ENCODE measurements around the gene SLC1A6. TPM values are rescaled to one million over a fixed set of nuclear protein-coding genes. Genes with fewer than 3 reads are reported as not detected.

The SLC1A6 gene
- total RNA-seq, 1 donor = not detected

GRCh38 chr19:14961956-14962685, 17.5 kb downstream of the SLC1A6 start:
- TF ChIP-seq, protein P1, sequence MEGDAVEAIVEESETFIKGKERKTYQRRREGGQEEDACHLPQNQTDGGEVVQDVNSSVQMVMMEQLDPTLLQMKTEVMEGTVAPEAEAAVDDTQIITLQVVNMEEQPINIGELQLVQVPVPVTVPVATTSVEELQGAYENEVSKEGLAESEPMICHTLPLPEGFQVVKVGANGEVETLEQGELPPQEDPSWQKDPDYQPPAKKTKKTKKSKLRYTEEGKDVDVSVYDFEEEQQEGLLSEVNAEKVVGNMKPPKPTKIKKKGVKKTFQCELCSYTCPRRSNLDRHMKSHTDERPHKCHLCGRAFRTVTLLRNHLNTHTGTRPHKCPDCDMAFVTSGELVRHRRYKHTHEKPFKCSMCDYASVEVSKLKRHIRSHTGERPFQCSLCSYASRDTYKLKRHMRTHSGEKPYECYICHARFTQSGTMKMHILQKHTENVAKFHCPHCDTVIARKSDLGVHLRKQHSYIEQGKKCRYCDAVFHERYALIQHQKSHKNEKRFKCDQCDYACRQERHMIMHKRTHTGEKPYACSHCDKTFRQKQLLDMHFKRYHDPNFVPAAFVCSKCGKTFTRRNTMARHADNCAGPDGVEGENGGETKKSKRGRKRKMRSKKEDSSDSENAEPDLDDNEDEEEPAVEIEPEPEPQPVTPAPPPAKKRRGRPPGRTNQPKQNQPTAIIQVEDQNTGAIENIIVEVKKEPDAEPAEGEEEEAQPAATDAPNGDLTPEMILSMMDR (IDR thresholded peaks at IDR 0.05; ENCODE audit: insufficient read depth, low read length) = no peak
- no peak overlapping the region for H3K4me3 ChIP-seq (ENCODE audit: low read depth, low read length)
- no peak for DNase-seq (ENCODE audit: low read depth)

DNA sequence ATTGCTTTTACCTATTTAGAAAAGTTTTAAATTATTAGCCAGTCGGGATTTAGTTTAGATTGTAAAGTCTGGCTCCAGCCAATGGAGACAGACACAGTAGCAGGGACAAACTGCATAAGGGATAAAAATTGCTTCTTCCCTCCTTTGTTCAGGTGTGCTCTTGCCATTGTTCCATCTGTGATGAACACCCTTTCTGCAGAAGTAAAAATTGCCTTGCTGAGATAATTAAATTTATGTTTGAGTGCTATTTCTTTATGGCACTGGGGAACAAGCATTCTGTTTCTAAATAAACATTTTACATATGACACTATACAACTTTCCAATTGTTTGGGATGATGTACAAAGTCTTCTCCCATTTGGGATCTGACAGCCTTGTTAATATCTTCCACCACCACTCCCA, 20.4 kb downstream of the SLC1A6 start:
- no peak for DNase-seq (ENCODE audit: low read depth)
- no peak overlapping the region for H3K4me3 ChIP-seq (ENCODE audit: low read depth, low read length)
- TF ChIP-seq, protein P1 (IDR thresholded peaks at IDR 0.05; ENCODE audit: insufficient read depth, low read length) = no peak

GRCh38 chr19:14957464-14957863, 22.2 kb downstream of the SLC1A6 start:
- no peak for DNase-seq (ENCODE audit: low read depth)
- TF ChIP-seq, protein P1 (IDR thresholded peaks at IDR 0.05; ENCODE audit: insufficient read depth, low read length) = no peak
- H3K4me3 ChIP-seq (ENCODE audit: low read depth, low read length) = no peak overlapping the region

DNA sequence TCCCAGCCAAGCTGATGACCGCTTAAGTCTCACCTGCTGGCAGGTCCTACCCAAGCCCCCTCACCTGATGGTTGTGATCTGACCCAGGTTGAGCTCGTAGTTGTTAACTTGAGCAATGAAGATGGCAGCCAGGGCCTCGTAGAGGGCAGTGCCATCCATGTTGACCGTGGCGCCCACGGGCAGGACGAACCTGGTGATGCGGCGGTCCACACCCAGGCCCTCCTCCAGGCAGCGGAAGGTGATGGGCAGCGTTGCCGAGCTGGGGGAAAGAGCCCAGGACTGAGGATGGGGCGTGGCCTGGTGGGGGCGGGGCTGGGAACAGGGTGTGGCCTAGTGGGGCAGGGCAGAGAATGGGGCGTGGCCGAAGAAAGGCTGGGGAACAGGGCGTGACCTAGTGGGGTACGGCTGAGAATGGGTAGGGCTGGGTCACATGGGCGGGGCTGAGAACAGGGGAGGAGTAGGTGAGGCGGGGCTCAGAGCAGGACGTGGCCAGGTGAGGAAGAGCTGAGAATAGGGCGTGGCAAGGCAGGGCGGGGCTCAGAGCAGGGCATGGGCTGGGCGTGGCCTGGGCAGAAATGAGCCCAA, 25.5 kb downstream of the SLC1A6 start:
- TF ChIP-seq, protein P1 (IDR thresholded peaks at IDR 0.05; ENCODE audit: insufficient read depth, low read length) = no peak
- no peak for DNase-seq (ENCODE audit: low read depth)

DNA sequence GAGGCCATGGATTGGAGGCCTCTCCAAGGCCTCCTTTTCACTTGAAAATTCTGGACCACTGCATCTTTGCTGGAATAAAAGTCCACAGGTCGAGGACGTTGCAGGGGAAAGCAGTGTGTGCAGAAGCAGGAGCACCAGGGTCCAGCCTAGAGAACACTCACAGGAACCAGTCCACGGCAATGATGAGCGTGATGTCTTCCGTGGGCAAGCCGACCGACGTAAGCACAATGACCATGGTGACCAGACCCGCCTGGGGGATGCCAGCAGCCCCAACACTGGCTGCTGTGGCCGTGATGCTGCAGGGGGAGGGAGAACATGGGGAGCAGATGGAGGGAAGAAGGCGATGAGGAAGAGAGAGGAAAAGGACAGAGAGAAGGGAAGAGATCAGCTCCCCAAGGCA, 26.9 kb downstream of the SLC1A6 start:
- no peak for DNase-seq (ENCODE audit: low read depth)
- H3K4me3 ChIP-seq (ENCODE audit: low read depth, low read length) = no peak overlapping the region

More for the DNA sequence above, 25.5 kb downstream of the SLC1A6 start:
- H3K4me3 ChIP-seq (ENCODE audit: low read depth, low read length) = no peak overlapping the region

DNA sequence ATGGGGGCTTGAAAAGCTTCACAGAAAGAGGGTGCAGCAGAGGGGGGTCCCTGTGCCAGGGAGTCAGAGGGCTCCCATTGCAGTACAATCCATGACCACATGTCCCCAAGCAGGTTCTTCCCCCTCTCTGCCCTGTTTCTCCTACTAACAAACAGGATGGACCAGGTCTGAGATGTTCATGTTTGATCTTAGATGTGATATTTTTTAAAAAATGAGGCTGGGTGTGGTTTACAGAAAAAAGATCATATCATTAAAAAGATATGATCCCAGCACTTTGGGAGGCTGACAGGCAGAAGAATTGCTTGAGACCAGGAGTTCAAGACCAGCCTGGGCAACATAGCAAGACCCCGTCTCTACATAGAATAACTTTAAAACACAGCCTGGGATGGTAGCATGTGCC, 29.2 kb downstream of the SLC1A6 start:
- DNase-seq (ENCODE audit: low read depth) = no peak
- TF ChIP-seq, protein P1 (IDR thresholded peaks at IDR 0.05; ENCODE audit: insufficient read depth, low read length) = no peak

More for the DNA sequence above, 26.9 kb downstream of the SLC1A6 start:
- TF ChIP-seq, protein P1 (IDR thresholded peaks at IDR 0.05; ENCODE audit: insufficient read depth, low read length) = no peak

More for the DNA sequence above, 29.2 kb downstream of the SLC1A6 start:
- H3K4me3 ChIP-seq (ENCODE audit: low read depth, low read length) = no peak overlapping the region

Measured in fibroblast of the aortic adventitia (primary cell).